HEK293 (cell line): ENCODE data around the gene MMRN2.

Source experiments
- GLI2 ChIP-seq: fragments of 450-650 bp; formaldehyde crosslinking; IDR thresholded peaks from 2 replicates; pipeline ENCODE4; 2017; ENCODE audit warnings: missing biosample characterization, missing genetic modification characterization, low read depth, borderline replicate concordance
- GLIS2 ChIP-seq: fragments of 450-650 bp; formaldehyde crosslinking; IDR thresholded peaks from 2 replicates; pipeline ENCODE4 v1.5.1; 2016; ENCODE audit warnings: missing biosample characterization, missing genetic modification characterization
- KLF16 ChIP-seq: fragments of 450-650 bp; formaldehyde crosslinking; IDR thresholded peaks from 2 replicates; pipeline ENCODE4 v1.5.1; 2017; ENCODE audit warnings: missing biosample characterization, missing genetic modification characterization
- ZBTB6 ChIP-seq: fragments of 450-650 bp; formaldehyde crosslinking; IDR thresholded peaks from 2 replicates; pipeline ENCODE4 v1.5.1; 2017; ENCODE audit warnings: missing biosample characterization, missing genetic modification characterization
- ZFHX2 ChIP-seq: fragments of 450-650 bp; formaldehyde crosslinking; conservative IDR thresholded peaks from 2 replicates; pipeline ENCODE4 v1.5.1; 2016; ENCODE audit warnings: missing biosample characterization, missing genetic modification characterization
- ZFP37 ChIP-seq: fragments of 450-650 bp; formaldehyde crosslinking; IDR thresholded peaks from 2 replicates; pipeline ENCODE4 v1.5.1; 2016; ENCODE audit warnings: missing biosample characterization, missing genetic modification characterization
- ZNF585B ChIP-seq: fragments of 450-650 bp; formaldehyde crosslinking; IDR thresholded peaks from 2 replicates; pipeline ENCODE4 v1.5.1; 2016; ENCODE audit warnings: missing biosample characterization, missing genetic modification characterization
- ZNF704 ChIP-seq: fragments of 450-650 bp; formaldehyde crosslinking; IDR thresholded peaks from 2 replicates; pipeline ENCODE4 v1.5.1; 2016; ENCODE audit warnings: missing biosample characterization, missing genetic modification characterization
- ZNF768 ChIP-seq: fragments of 450-650 bp; formaldehyde crosslinking; IDR thresholded peaks from 2 replicates; pipeline ENCODE4 v1.5.1; 2018; ENCODE audit warnings: missing biosample characterization, mild to moderate bottlenecking, missing genetic modification characterization
- TF ChIP-seq, protein P1 (sequence below): fragments of 450-650 bp; formaldehyde crosslinking; IDR thresholded peaks from 2 replicates; pipeline ENCODE4 v1.5.1; 2016; ENCODE audit warnings: missing biosample characterization, missing genetic modification characterization
- TF ChIP-seq, protein P2 (sequence below): fragments of 450-650 bp; formaldehyde crosslinking; IDR thresholded peaks from 2 replicates; pipeline ENCODE4 v1.5.1; 2016; ENCODE audit warnings: missing biosample characterization, missing genetic modification characterization

DNA sequence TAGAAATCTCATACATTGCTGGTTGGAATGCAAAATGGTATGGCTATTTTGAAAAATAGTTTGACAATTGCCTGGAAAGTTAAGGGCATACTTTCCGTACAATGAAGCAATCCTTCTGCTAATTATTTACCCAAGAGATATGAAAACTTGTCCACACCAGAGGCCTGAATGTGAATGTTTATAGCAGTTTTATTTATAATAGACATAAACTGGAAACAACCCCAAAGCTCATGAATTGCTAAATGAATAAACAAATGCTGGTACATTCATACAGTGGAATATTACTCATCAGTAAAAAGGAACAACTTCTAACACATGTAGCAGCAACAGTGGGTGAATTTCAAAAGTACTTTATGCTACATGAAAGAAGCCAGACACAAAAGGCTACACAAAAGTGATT is 42.7 kb downstream of the MMRN2 start:
- TF ChIP-seq GLIS2 (tag by site-specific recombination), result no peak
- TF ChIP-seq, protein P1, sequence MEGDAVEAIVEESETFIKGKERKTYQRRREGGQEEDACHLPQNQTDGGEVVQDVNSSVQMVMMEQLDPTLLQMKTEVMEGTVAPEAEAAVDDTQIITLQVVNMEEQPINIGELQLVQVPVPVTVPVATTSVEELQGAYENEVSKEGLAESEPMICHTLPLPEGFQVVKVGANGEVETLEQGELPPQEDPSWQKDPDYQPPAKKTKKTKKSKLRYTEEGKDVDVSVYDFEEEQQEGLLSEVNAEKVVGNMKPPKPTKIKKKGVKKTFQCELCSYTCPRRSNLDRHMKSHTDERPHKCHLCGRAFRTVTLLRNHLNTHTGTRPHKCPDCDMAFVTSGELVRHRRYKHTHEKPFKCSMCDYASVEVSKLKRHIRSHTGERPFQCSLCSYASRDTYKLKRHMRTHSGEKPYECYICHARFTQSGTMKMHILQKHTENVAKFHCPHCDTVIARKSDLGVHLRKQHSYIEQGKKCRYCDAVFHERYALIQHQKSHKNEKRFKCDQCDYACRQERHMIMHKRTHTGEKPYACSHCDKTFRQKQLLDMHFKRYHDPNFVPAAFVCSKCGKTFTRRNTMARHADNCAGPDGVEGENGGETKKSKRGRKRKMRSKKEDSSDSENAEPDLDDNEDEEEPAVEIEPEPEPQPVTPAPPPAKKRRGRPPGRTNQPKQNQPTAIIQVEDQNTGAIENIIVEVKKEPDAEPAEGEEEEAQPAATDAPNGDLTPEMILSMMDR, result no peak
- TF ChIP-seq KLF16, result no peak
- no peak for TF ChIP-seq ZFHX2 (tag by site-specific recombination)
- TF ChIP-seq ZBTB6 (tag by site-specific recombination), result no peak
- no peak for TF ChIP-seq ZNF585B (tag by site-specific recombination)
- TF ChIP-seq GLI2 (tag by site-specific recombination), result no peak
- no peak for TF ChIP-seq ZNF704 (tag by site-specific recombination)
- TF ChIP-seq, protein P2, sequence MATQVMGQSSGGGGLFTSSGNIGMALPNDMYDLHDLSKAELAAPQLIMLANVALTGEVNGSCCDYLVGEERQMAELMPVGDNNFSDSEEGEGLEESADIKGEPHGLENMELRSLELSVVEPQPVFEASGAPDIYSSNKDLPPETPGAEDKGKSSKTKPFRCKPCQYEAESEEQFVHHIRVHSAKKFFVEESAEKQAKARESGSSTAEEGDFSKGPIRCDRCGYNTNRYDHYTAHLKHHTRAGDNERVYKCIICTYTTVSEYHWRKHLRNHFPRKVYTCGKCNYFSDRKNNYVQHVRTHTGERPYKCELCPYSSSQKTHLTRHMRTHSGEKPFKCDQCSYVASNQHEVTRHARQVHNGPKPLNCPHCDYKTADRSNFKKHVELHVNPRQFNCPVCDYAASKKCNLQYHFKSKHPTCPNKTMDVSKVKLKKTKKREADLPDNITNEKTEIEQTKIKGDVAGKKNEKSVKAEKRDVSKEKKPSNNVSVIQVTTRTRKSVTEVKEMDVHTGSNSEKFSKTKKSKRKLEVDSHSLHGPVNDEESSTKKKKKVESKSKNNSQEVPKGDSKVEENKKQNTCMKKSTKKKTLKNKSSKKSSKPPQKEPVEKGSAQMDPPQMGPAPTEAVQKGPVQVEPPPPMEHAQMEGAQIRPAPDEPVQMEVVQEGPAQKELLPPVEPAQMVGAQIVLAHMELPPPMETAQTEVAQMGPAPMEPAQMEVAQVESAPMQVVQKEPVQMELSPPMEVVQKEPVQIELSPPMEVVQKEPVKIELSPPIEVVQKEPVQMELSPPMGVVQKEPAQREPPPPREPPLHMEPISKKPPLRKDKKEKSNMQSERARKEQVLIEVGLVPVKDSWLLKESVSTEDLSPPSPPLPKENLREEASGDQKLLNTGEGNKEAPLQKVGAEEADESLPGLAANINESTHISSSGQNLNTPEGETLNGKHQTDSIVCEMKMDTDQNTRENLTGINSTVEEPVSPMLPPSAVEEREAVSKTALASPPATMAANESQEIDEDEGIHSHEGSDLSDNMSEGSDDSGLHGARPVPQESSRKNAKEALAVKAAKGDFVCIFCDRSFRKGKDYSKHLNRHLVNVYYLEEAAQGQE, result no peak
- TF ChIP-seq ZNF768 (tag by site-specific recombination), result no peak
- TF ChIP-seq ZFP37 (tag by site-specific recombination), result no peak
